ENCODE measurements around the gene SPRED1.

Gene SPRED1

DNA sequence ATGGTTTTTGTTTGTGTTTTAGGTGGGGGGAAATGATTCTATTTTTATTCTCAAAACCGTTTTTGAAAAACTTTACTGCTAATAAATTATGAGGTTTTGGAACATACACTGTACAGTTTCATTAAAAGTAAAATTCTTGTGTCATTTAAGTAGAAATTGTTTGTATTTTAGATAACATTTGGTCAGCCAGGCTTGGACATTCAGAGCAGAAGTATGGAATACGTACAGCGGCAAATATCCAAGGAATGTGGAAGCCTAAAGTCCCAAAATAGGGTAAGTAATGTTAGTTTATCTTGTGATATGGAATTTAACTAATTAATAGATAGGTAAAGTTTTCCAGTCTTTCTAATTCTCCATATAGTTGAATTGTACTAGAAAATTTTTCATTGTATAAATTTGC lies 96.6 kb downstream of the SPRED1 start:
- CTCF ChIA-PET = interaction anchor here (1.2 kb wide), 1 partner anchor 355 kb away, joined by 5 read pairs; no protein-coding TSS in a partner anchor
- no peak for DNase-seq (ENCODE audit: low spot score)
- TF ChIP-seq, protein P1, sequence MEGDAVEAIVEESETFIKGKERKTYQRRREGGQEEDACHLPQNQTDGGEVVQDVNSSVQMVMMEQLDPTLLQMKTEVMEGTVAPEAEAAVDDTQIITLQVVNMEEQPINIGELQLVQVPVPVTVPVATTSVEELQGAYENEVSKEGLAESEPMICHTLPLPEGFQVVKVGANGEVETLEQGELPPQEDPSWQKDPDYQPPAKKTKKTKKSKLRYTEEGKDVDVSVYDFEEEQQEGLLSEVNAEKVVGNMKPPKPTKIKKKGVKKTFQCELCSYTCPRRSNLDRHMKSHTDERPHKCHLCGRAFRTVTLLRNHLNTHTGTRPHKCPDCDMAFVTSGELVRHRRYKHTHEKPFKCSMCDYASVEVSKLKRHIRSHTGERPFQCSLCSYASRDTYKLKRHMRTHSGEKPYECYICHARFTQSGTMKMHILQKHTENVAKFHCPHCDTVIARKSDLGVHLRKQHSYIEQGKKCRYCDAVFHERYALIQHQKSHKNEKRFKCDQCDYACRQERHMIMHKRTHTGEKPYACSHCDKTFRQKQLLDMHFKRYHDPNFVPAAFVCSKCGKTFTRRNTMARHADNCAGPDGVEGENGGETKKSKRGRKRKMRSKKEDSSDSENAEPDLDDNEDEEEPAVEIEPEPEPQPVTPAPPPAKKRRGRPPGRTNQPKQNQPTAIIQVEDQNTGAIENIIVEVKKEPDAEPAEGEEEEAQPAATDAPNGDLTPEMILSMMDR (conservative IDR thresholded peaks at IDR 0.05; ENCODE audit: low read depth) = no peak
- no peak overlapping the region for H3K27ac ChIP-seq
- POLR2A ChIA-PET (ENCODE audit: low non-redundant PET) = no interaction called here

DNA sequence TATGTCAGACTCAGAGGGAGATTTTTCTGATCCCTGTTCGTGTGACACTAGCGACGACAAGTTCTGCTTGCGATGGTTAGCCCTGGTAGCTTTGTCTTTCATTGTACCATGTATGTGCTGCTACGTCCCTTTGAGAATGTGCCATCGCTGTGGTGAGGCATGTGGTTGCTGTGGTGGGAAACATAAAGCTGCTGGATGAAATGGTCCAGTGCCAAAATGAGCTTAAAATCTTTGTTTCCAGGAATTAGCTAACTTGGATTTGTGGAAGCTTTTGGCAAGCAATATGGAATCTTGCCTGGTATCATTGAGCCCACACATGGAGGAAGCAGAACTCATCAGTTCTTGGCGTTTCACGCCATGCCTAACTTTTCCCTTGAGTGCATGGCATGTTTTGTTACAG lies 98.8 kb downstream of the SPRED1 start:
- H3K27ac ChIP-seq = no peak overlapping the region
- DNase-seq (ENCODE audit: low spot score) = no peak
- TF ChIP-seq, protein P1 (conservative IDR thresholded peaks at IDR 0.05; ENCODE audit: low read depth) = no peak
- POLR2A ChIA-PET (ENCODE audit: low non-redundant PET) = no interaction called here
- CTCF ChIA-PET = interaction anchor here (1.1 kb wide), 1 partner anchor 355 kb away, joined by 4 read pairs; no protein-coding TSS in a partner anchor

DNA sequence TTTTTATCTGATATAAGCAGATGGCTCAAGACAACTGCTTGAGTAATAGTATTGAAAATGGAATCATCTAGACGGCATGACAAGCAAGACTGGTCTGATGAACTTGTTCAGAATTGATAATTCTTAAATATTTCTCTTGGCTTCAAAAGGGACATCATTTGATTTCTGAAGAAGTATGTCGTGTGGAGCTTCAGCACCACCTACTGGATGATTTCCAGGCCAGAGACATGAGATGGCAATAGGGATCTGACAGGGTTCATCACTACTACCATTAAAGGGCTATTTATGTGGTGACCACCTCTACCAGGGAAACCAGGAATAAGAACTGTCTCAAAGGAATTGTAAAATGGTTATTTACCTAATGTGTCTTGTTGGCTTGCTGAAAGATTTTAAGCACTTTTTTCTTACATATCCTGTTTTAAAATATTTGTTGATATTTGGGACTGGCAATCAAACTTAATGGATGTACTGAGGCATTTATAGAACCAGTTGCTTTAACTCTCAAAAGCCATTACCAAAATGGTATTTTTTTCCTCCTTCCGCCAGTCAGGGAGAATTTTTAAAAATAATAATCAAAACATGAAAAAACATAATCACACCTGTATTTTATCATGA lies 101.8 kb downstream of the SPRED1 start:
- POLR2A ChIA-PET (ENCODE audit: low non-redundant PET) = no interaction called here

DNA sequence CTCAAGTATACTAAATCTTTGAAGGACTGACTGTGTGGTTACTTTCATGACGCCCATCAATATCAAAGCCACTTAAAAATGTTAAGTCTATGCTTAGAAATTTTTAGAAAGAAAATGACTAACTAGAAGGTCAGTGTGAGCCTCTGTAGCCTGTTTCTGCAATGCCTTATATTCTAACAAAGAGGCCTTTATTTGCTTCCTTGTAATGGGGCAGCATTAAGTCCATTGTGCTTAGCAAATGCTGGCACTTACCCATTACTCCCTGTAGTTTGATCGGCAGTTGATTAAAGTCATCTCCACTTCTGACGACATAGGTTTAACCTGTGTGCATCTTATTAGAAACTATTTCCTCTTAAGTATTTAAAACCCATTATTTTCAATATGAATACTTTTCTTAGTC lies 109.7 kb downstream of the SPRED1 start:
- ChIA-PET POLR2A (ENCODE audit: low non-redundant PET) (no interaction called here), CTCF (no interaction called here)
- no peak overlapping the region for H3K27ac ChIP-seq
- DNase-seq (ENCODE audit: low spot score) = no peak
- TF ChIP-seq, protein P1 (conservative IDR thresholded peaks at IDR 0.05; ENCODE audit: low read depth) = no peak

More for the DNA sequence above, 101.8 kb downstream of the SPRED1 start:
- DNase-seq (ENCODE audit: low spot score) = peak; percentile 45
- no peak overlapping the region for H3K27ac ChIP-seq
- CTCF ChIA-PET = interaction anchor here (0.6 to 1.7 kb wide), 6 partner anchors 103 to 1802 kb away, joined by 3 to 12 read pairs (median 4); no protein-coding TSS in a partner anchor
- TF ChIP-seq, protein P1 (conservative IDR thresholded peaks at IDR 0.05; ENCODE audit: low read depth) = peak; percentile 92

DNA sequence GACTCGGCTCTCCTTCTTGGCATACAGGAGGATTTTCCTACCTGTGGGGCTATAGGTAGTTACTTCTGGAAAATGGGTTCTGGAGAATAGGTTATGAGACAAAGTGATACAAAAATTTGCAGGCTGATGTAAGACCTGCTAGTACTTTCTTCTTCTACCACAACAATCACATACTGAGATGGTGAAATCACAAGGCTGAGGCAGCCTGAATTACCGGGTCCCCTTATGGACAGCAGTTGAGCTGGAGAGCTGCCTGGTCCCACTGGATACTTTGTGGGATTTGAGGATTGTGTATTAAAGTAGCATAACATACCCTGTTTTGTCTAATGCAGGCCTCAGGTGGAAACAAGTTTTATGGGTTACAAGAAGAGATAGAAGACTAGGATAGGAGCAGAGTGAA lies 114.8 kb downstream of the SPRED1 start:
- CTCF ChIA-PET = no interaction called here
- TF ChIP-seq, protein P1 (conservative IDR thresholded peaks at IDR 0.05; ENCODE audit: low read depth) = no peak
- DNase-seq (ENCODE audit: low spot score) = no peak
- POLR2A ChIA-PET (ENCODE audit: low non-redundant PET) = no interaction called here
- no peak overlapping the region for H3K27ac ChIP-seq

GRCh38 chr15:38369936-38370478 lies 117.4 kb downstream of the SPRED1 start:
- TF ChIP-seq, protein P1 (conservative IDR thresholded peaks at IDR 0.05; ENCODE audit: low read depth) = no peak
- no peak overlapping the region for H3K27ac ChIP-seq
- ChIA-PET POLR2A (ENCODE audit: low non-redundant PET) (no interaction called here), CTCF (no interaction called here)
- no peak for DNase-seq (ENCODE audit: low spot score)

Measured in RWPE1 (cell line).